ENCODE measurements around the gene AQP12A. TPM values are rescaled to one million over a fixed set of nuclear protein-coding genes. Genes with fewer than 3 reads are reported as not detected.

AQP12A gene
- total and polyA plus RNA-seq, 9 of the 15 experiments (the other 6 are each of a cell fraction or from before 2014, with no cell fraction given), result not detected

GRCh38 chr2:240701091-240701735, 9.5 kb downstream of the AQP12A start:
- 31% methylated on average over 7 of the region's 67 CpGs for WGBS (ENCODE audit: insufficient coverage, low coverage, missing lambda C conversion rate)
- Histone ChIP-seq H3K36me3 (ENCODE audit: control insufficient read depth, insufficient read depth, low read length) (no peaks in the 10 kb centered on the region), H3K9me1 (ENCODE audit: control insufficient read depth, insufficient read depth, low read length) (no peaks in the 10 kb centered on the region), H4K20me1 (replicated peaks; ENCODE audit: control insufficient read depth, insufficient read depth, low read length) (no peaks in the 10 kb centered on the region), H3K4me3 (no peak overlapping the region), H3K4me1 (replicated peaks in 1 of 2; ENCODE audit: control insufficient read depth in 2 of 2, insufficient read depth in 2 of 2, low read length in 2 of 2) (no peaks in the 10 kb centered on the region), H3K27me3 (ENCODE audit: control insufficient read depth in 2 of 2, insufficient read depth in 2 of 2, low read length in 2 of 2) (peaks cover 0 to 40% of the 10 kb centered on the region in 2 experiments; a peak in 3 of 5 replicates), H2AFZ (ENCODE audit: low read depth, low read length) (no peak overlapping the region), H3K9me3 (replicated peaks; ENCODE audit: control insufficient read depth, insufficient read depth, low read depth, low read length) (no peaks in the 10 kb centered on the region), H3K9ac (ENCODE audit: insufficient read depth in 1 of 2, low read depth in 2 of 2, low read length in 2 of 2) (no peak overlapping the region), H3K4me2 (ENCODE audit: insufficient read depth, low read length) (no peak overlapping the region), H3K79me2 (ENCODE audit: control insufficient read depth, insufficient read depth, low read length) (no peaks in the 10 kb centered on the region), H3K27ac (ENCODE audit: extremely low read depth, low read depth, low read length) (no peak overlapping the region)
- no peak for TF ChIP-seq FOXJ2 (tag; IDR thresholded peaks at IDR 0.05)
- TF ChIP-seq ESRRA (IDR thresholded peaks at IDR 0.05; ENCODE audit: borderline replicate concordance, low read depth), result no peak
- no peak for TF ChIP-seq TFAM (CRISPR knock-in tag; conservative IDR thresholded peaks at IDR 0.05)
- intact Hi-C loops (cut with micrococcal nuclease), result loop anchor here (10.0 kb wide), 1 partner anchor 186 kb away; no protein-coding TSS in a partner anchor
- in situ Hi-C loops (cut with MboI), result no loop called here
- CTCF ChIA-PET (ENCODE audit: low intra/inter-chr PET ratio), result no interaction called here
- ATAC-seq (no peak), DNase-seq (ENCODE audit: extremely low read depth in 1 of 4, low spot score in 3 of 4) (no peak), FAIRE-seq (no peak)
- BruUV-seq (replicated peaks), result no TSS peak
- POLR2A ChIA-PET, result no interaction called here

GRCh38 chr2:240701736-240702639, 10.3 kb downstream of the AQP12A start:
- in situ Hi-C loops (cut with MboI), result no loop called here
- Histone ChIP-seq H3K9me3 (replicated peaks; ENCODE audit: control insufficient read depth, insufficient read depth, low read depth, low read length) (no peaks in the 10 kb centered on the region), H3K27ac (ENCODE audit: extremely low read depth, low read depth, low read length) (no peak overlapping the region), H3K4me1 (replicated peaks in 1 of 2; ENCODE audit: control insufficient read depth in 2 of 2, insufficient read depth in 2 of 2, low read length in 2 of 2) (no peaks in the 10 kb centered on the region), H3K9ac (ENCODE audit: insufficient read depth in 1 of 2, low read depth in 2 of 2, low read length in 2 of 2) (no peak overlapping the region; a peak in 1 of 4 replicates), H3K9me1 (ENCODE audit: control insufficient read depth, insufficient read depth, low read length) (no peaks in the 10 kb centered on the region), H2AFZ (ENCODE audit: low read depth, low read length) (no peak overlapping the region), H3K27me3 (ENCODE audit: control insufficient read depth in 2 of 2, insufficient read depth in 2 of 2, low read length in 2 of 2) (peaks cover 0 to 41% of the 10 kb centered on the region in 2 experiments; a peak in 3 of 5 replicates), H3K4me2 (ENCODE audit: insufficient read depth, low read length) (no peak overlapping the region), H3K79me2 (ENCODE audit: control insufficient read depth, insufficient read depth, low read length) (no peaks in the 10 kb centered on the region), H3K4me3 (no peak overlapping the region), H3K36me3 (ENCODE audit: control insufficient read depth, insufficient read depth, low read length) (no peaks in the 10 kb centered on the region), H4K20me1 (replicated peaks; ENCODE audit: control insufficient read depth, insufficient read depth, low read length) (no peaks in the 10 kb centered on the region)
- WGBS (ENCODE audit: insufficient coverage, low coverage, missing lambda C conversion rate), result 15% methylated on average over 10 of the region's 30 CpGs
- FAIRE-seq, result no peak
- no peak for DNase-seq (ENCODE audit: extremely low read depth in 1 of 4, low spot score in 3 of 4)
- CTCF ChIA-PET (ENCODE audit: low intra/inter-chr PET ratio), result no interaction called here
- ATAC-seq, result no peak
- BruUV-seq (replicated peaks), result no TSS peak
- POLR2A ChIA-PET, result no interaction called here
- intact Hi-C loops (cut with micrococcal nuclease), result loop anchor here (10.0 kb wide), 1 partner anchor 187 kb away; no protein-coding TSS in a partner anchor
- TF ChIP-seq CC2D1A (IDR thresholded peaks at IDR 0.05) (no peak), ZNF668 (CRISPR knock-in tag; IDR thresholded peaks at IDR 0.05) (no peak), ZNF277 (CRISPR knock-in tag; IDR thresholded peaks at IDR 0.05; ENCODE audit: borderline replicate concordance) (no peak), HDAC6 (IDR thresholded peaks at IDR 0.05; ENCODE audit: low read depth, low read length) (no peak), RHOXF2B (CRISPR knock-in tag; conservative IDR thresholded peaks at IDR 0.05) (no peak), MAZ (CRISPR knock-in tag; conservative IDR thresholded peaks at IDR 0.05 in 1 of 2, IDR thresholded peaks at IDR 0.05 in 1 of 2) (no peak), JUND (IDR thresholded peaks at IDR 0.05; ENCODE audit: borderline replicate concordance, low read depth, low read length) (no peak), JUND (tag; IDR thresholded peaks at IDR 0.05; ENCODE audit: borderline replicate concordance, low read depth, low read length) (no peak)
